ENCODE data around the gene SEPTIN8.
"Not testable (repeated sequence)": the region's sequence is repeated elsewhere in the genome, so short reads cannot be mapped to it uniquely, and the experiment has no call there.

SEPTIN8 gene

DNA sequence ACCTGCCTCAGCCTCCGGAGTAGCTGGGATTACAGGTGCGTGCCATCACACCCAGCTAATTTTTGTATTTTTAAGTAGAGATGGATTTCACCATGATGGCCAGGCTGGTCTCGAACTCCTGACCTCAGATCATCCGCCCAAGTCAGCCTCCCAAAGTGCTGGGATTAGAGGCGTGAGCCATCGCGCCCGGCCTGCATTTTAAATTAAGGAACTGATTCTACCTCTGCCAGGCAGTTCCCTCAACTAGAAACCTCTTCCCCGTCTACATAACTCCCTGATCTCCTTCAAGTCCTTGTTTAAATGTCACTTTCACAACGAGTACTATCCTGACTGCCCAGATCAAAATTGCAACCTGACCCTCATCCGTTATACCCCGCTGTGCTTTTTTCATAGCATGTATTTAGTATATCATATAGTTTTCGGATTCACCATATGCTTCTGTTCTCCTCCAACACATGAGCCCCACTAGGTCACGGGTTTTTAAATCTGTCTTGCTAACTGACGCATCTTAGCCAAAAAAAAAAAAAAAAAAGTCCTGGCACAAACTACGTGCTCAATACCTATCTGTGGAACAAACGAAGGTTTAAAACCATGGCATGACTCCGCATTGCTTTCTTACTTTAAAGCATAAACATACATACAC lies 35.2 kb upstream of the SEPTIN8 start:
- no peak for DNase-seq (ENCODE audit: low spot score)

DNA sequence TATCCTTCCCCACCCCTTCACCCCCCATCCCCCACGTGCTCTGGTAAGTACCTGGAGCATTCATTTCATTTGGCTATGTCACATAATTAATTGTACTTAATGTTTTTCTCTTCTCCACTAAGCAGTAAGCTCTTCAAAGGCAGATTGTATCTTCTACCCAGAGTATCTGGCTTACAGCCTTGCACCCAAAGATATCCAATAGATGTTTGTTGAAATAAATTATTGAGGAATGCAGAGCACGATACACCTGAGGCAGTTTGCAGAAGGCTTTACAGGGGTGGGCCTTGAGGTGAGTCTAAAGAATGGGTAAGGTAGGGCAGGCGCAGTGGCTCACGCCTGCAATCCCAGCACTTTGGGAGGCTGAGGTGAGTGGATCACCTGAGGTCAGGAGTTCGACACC lies 33.6 kb upstream of the SEPTIN8 start:
- no peak for DNase-seq (ENCODE audit: low spot score)

DNA sequence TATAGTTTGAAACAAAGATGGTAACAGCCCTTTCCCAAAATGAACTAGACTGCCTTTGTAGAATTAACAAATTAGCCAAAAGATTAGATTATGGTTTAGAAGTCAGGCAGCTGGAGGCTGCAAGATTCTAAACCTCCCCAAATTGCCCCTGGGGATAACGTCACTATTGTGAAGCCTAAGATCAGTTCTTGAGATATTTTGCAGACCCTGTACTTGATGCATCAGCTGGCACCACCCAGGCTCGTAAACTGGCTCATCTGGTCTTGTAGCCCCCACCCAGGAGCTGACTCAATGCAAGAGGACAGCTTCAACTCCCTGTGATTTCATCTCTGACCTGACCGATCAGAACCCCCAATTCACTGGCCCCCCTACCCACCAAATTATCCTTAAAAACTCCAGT lies 31.8 kb upstream of the SEPTIN8 start:
- DNase-seq (ENCODE audit: low spot score): no peak

DNA sequence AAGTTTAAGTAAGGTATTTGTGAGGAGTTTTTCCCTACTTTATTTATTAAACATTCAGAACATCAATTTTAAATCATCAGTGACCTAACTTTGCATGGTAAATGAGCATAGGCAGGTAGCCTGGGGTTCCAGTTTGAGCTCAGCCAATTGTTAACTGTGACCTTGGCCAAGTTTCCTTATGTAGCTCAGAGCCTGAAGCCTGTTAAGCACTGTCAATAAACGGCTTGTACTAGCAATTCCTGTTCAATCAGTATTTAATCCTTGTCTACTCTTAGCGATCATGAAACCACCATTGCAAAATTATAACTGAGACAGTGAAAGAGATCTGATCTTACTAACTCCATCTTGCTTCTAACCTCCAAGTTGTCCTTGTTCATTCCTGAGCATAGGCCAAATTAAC lies 31.4 kb upstream of the SEPTIN8 start:
- no peak for DNase-seq (ENCODE audit: low spot score)

DNA sequence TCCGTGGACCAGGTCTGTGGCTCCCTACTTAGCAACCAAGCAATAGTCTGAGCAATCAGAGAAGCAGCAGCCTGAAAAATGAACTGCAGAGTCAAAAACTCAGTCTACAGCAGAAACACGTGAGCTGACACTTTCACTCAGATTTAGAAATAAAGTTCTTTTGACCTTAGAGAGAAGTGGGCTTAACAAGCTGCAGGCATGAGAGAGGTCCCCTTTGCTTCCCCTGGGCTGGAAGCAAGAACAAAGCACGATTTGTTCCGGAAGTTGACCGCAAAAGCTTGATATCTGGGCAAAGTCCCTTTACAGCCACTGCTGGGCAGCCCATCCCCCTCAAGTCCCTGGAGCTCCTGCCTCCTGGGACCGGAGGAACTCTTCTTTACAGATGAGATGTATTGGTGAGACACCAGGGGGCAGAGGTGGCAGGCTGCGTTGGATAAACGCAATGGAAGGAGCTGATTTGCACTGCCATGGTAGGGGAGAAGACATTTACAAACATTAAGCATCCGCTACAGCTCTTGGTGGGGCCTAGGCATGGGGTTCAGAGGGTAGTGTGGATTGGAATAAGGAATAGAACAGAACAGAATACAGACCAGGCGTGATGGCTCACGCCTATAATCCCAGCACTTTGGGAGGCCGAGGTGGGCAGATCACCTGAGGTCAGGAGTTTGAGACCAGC lies 30.3 kb upstream of the SEPTIN8 start:
- DNase-seq (ENCODE audit: low spot score): peak; percentile 27

DNA sequence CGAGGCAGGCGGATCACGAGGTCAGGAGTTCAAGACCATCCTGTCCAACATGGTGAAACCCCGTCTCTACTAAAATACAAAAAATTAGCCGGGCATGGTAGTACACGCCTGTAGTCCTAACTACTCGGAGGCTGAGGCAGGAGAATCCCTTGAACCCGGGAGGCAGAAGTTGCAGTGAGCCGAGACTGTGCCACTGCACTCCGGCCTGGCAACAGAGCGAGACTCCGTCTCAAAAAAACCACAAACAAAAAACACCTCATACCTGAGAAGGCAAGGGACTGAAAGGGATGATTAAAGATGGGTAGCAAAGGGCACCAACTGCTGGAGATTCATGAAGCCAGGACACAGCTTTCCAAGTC lies 29.7 kb upstream of the SEPTIN8 start:
- DNase-seq (ENCODE audit: low spot score): not testable (repeated sequence)

DNA sequence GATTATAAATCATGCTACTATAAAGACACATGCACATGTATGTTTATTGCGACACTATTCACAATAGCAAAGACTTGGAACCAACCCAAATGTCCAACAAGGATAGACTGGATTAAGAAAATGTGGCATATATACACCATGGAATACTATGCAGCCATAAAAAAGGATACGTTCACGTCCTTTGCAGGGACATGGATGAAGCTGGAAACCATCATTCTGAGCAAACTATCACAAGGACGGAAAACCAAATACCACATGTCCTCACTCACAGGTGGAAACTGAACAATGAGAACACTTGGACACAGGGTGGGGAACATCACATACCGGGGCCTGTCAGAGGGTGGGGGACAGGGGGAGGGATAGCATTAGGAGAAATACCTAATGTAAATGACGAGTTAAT lies 28.8 kb upstream of the SEPTIN8 start:
- not testable (repeated sequence) for DNase-seq (ENCODE audit: low spot score)

DNA sequence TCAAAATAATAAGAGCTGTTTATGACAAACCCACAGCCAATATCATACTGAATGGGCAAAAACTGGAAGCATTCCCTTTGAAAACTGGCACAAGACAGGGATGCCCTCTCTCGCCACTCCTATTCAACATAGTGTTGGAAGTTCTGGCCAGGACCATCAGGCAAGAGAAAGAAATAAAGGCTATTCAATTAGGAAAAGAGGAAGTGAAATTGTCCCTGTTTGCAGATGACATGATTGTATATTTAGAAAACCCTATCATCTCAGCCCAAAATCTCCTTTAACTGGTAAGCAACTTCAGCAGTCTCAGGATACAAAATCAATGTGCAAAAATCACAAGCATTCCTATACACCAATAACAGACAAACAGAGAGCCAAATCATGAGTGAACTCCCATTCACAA lies 27.2 kb upstream of the SEPTIN8 start:
- not testable (repeated sequence) for DNase-seq (ENCODE audit: low spot score)

DNA sequence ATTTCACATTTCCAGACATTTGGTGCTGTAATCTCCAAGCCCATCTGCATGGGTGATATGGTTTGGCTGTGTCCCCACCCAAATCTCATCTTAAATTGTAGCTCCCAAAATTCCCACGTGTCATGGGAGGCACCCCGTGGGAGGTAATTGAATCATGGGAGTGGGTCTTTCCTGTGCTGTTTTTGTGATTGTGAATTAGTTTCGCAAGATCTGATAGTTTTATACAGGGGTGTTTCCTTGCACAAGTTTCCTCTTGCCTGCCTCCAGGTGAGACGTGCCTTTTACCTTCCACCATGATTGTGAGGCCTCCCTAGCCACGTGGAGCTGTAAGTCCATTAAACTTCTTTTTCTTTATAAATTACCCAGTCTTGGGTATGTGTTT lies 25.6 kb upstream of the SEPTIN8 start:
- not testable (repeated sequence) for DNase-seq (ENCODE audit: low spot score)

DNA sequence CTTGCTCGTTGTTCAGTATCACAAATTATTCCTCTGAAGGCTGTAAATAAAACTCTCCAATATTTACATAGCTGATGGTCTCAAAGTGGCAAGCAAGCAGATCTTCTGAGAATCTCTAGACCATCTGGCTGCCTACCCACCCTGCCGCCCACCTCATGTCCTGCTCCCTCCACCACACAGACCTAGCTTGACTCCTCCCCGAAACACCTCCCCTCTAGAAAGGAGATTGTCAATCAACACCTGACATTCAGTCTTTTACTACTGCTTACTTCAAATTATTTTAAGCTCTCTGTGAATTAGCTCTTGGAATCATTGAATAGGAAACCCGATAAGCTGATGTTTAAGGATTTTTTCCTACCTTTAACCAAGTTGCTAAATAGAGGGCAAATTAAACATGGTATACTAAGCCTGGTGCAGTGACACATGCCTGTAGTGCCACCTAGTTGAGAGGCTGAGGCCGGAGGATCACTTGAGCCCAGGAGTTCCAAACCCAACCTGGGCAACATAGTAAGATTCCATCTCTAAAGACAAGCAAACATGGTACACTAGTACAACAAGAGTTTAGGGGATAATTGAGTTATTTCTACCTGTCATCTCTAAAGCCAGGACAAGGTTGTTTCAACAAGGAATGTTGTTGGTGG lies 25.1 kb upstream of the SEPTIN8 start:
- DNase-seq (ENCODE audit: low spot score): no peak

DNA sequence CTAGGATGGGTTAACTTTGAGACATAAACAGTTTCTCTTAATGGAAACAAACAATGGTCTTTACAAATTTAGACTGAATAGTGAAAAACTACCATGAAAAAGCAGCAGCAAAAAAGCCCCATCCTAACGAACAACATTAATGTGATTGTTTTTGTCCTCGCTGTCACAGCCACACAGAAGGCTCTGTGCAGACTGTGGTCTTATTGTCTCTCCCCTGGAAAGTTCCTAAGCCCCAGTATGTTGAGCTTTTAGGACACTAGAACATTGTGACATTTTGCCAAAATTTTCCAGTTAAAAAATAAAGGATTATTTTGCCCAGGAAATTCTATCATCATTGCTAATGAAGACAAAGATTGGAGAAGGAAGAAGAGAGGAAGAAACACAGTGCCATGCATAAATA lies 23.5 kb upstream of the SEPTIN8 start:
- DNase-seq (ENCODE audit: low spot score): no peak

DNA sequence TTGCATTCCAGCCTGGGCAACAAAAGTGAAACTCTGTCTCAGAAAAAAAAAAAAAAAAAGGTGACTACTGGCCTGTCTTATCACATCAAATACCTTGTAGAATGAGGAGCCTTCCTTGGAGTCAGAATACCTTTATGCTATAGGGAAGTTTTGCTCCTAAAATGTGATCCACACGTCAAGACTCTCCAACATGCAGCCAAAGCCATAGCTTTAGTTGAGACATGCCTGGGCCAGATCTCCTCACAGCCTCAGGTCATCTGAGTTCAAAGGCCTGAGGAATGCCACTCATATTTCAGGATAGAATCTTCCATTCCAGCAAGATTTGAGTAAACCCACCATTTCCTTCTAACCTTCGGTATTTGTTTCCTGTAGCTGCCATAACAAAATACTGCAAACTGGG lies 22.4 kb upstream of the SEPTIN8 start:
- no peak for DNase-seq (ENCODE audit: low spot score)

DNA sequence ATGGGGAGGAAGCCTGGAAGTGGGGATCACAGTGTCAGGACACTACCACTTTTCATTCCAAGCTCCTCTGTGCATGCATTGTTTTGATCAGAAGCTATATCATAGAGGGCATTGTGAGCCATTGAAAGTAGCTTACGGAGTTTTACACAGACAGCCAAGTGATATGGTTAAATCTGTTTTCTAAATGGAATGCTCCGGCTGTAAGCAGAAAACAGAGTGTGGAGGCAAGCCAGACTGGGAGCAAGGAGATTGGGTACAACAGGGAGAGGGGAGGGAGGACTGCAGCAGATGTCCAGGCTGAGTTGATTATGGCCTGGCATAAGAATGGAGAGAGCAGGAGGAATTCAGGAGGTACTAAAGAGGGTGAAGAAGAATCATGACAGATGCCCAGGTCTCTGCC lies 20.6 kb upstream of the SEPTIN8 start:
- DNase-seq (ENCODE audit: low spot score): no peak

DNA sequence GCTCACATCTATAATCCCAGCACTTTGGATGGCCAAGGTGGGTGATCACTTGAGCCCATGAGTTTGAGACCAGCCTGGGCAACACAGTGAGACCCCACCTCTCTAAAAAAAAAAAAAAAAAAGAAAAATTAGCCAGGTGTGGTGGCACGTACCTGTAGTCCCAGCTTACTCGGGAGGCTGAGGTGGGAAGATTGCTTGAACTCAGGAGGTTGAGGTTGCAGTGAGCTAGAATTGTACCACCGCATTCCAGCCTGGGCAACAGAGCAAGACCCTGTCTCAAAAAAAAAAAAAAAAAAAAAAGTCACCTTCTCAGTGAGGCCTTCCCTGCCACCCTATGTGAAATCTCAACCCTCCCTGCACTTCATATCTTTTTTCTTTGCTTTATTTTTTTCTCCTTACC lies 14.0 kb upstream of the SEPTIN8 start:
- DNase-seq (ENCODE audit: low spot score): no peak

DNA sequence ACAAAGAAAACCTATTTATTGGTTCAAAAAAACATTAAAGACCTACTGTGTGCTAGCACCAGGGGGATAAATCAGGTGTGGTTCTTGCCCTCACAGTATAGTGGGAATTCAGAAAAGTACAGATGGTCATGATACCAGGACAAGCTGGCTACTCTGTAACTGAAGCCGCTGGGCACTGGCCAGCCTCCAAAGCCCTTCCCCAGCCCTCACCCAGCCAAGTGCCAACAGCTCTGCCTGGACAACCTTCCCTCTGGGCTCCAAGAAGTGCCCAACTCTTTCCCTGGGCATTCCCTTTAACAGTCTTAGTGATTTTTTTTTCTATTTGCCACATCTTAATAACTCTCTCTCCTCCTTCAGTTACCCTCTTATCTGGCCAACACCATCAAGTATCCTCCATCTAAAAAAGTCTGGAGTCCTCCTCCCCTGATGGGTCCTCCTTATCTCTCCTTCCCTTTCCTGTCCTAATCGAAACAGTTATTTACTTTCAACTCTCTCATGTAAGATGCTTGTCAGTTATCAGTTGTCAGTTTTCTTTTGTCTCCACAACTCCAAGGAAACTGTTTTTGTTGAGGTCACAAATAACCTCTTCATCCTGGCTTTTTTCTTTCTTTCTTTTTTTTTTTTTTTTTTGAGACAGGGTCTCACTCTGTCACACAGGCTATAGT lies 13.3 kb upstream of the SEPTIN8 start:
- DNase-seq (ENCODE audit: low spot score): no peak

DNA sequence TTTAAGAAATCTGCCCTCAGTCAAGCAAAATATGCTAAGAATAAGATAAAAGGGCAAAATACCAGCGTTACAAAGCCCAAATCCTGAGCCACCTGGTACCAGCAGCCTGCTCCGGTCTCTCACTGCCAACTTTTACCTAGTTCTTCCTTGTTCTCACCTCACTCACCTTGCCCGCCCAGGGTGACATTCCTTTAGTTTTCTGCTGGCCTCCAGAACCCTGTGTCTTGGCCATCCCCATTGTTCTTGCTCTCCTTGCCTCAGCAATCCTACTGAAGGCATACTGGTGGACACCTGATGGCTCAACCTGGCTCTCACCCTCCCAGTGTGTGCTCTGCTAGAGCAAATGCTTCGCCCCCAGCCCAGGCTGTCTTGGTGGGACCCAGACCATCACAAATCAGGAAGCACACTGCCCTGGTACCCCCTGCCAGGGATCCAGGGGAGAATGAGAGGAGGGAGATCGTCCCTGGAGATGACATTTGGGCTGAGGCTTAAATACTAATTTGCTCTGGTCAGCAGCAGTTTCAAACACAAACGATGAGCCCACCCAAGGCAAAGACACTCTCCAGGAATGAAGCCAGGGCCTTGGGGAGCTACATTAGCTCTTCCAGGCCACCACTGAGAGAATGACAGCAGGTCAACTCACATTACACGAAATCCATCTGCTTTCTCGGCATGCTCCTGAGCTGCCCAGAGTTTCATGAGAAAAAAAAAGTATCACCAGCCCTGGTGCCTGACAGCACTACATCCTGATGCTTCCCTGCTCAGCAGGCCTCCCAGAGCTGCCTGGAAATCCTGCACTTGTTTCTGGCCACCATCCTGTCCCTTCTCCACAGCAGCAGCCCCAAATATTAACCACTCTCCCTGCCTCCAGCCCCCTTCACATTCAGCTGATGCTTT lies 12.2 kb upstream of the SEPTIN8 start:
- no peak for DNase-seq (ENCODE audit: low spot score)

DNA sequence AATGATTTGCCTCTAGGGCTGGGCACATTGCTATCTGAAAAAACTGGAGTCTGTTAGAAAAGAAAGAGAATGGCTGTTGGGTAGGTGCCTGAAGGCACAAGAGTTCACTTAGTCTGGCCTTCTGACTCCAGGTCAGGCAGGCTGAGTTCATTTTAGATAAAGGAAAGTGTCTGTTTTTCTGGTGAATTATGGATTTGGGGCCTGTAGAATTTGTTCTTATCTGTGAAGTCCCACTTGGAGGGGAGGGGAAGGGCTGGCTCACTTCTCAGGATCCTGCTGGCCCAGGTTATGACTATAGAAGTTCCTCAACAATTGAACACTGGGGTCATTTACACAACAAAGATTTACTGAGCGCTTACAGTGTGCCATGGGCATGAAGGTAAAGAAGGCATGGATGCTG lies 11.5 kb upstream of the SEPTIN8 start:
- no peak for DNase-seq (ENCODE audit: low spot score)

DNA sequence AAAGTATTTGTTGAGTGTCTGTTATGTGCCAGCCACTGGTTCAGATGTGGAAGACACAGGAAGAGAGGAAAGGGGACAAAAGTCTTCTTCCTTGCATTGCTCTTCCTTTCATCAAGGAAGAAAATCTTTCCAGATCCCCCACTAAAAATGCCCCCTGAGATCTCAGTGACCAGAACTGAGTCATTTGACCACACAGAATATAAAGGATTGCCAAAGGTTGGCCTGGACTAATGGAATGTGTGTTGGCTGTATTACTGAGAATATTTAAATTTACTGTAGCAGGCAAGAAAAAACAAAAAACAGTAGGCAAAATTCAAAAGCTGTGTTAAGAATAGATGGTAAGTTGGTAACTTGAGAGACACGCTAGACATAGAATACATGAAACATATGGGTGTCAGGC lies 10.0 kb upstream of the SEPTIN8 start:
- no peak for DNase-seq (ENCODE audit: low spot score)

DNA sequence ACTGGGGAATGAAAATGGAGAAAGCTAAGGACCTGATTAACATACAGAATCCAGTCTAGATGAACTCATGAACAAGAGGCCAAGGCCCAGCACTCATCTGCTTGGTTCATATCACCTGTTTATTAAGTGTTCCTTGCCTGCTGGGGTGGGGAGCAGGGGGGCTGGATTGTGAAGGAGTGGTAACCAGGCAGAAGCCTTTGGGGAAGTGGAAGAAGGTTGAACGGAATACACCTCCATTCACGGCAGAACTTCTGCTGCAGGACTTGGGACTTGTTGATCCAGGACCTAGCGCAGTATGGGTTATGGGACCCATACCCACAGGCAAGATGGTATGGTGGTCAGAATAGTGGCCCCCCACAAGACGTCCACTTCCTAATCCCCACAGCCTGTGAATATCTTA lies 8.8 kb upstream of the SEPTIN8 start:
- no peak for DNase-seq (ENCODE audit: low spot score)

DNA sequence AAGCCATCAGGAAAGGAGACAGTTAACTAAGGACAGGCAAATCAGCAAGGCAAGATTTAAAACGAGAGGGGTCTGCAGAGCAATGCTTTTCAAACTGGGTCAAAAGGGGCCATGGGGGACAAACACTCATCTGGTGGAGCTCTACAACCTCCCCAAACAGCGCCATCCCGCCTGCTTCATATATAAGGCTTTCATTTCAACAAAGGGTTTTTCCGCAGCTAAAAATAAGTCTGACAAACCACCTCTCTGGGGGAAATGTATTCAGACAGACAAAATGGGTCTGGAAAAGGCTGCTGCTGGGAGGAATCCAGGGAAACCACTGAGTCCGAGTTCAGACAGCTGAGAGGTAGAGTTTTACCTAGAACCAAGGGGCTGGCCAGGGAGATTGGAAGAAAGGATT lies 8.3 kb upstream of the SEPTIN8 start:
- DNase-seq (ENCODE audit: low spot score): no peak

DNA sequence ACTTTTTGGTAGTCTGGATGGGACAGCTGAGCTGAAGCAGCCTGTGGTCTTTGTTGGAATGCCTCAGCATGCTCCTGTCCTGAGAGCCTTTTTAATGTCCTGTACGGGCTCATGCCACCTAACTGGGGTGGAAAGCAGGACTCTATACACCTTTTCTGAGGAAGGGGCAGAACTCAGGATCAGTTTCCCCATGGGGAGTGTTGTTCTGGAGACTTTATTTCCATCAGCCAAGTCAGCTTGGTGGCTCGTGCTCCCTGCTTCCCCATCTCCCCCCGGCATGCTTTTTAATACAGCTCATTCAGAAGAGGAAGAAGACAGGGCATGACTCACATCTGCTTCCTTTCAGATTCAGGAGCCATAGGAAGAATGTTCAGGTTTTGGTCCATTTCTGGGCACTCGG lies 5.1 kb upstream of the SEPTIN8 start:
- no peak for DNase-seq (ENCODE audit: low spot score)

DNA sequence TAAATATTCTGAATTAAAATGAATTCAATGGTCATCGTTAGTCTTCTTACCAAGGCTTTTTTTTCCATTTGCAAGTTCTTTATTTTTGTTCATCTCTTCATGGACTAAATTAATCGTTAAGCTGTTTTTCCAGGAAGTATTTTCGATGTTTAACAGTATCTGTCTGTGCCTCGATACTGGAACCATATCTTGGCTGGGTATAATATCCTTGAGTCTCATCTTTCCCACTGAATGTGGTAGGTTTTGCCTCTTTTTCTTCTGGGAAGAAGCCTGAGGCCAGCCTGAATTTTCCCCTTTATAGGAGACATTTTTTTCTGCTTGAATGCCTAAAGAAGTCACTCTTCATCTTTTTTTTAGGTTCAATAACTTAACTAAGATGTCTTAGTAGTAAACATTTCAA lies 4.0 kb upstream of the SEPTIN8 start:
- no peak for DNase-seq (ENCODE audit: low spot score)

Data from NAMALWA (cell line).